Neural progenitor cell (in vitro differentiated cells): ENCODE data around the gene RBM6.
"Not testable (repeated sequence)": the region's sequence is repeated elsewhere in the genome, so short reads cannot be mapped to it uniquely, and the experiment has no call there.

Source experiments
- CTCF ChIP-seq: fragments of 200-600 bp; sonication (generic); IDR thresholded peaks from 2 replicates; pipeline ENCODE4 v1.5.1; 2017; ENCODE audit warnings: antibody characterized with exemption, mild to moderate bottlenecking
- EZH2 ChIP-seq: fragments of 200-600 bp; sonication (generic); IDR thresholded peaks from 2 replicates; pipeline ENCODE4 v1.6.1; 2017; ENCODE audit warnings: antibody characterized with exemption, mild to moderate bottlenecking, moderate library complexity

DNA sequence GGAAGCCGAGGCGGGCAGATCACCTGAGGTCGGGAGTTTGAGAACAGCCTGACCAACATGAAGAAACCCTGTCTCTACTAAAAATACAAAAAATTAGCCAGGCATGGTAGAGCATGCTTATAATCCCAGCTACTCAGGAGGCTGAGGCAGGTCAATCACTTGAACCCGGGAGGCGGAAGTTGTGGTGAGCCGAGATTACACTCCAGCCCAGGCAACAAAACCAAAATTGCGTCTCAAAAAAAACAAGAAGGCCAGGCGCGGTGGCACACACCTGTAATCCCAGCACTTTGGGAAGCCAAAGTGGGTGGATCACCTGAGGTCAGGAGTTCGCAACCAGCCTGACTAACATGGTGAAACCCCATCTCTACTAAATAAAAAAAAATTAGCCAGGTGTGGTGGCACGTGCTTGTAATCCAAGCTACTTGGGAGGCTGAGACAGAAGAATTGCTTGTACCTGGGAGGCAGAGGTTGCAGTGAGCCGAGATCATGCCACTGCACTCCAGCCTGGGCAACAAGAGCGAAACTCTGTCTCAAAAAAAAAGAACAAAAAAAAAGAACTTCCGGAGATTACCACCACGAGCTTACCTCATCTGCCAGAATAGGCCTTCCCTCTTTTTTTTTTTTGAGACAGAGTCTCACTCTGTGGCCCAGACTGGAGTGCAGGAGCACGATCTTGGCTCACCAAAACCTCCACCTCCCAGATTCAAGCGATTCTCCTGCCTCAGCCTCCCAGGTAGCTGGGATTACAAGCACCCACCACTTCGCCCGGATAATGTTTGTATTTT is 22.0 kb upstream of the RBM6 start:
- not testable (repeated sequence) for TF ChIP-seq EZH2, CTCF
